ENCODE results near the gene SLC5A9. TPM values are rescaled to one million over a fixed set of nuclear protein-coding genes. Genes with fewer than 3 reads are reported as not detected.

The SLC5A9 gene
- polyA plus RNA-seq, 2 of the 4 experiments (the other 2 are of a cell fraction) = 0.03 to 0.21 TPM

DNA sequence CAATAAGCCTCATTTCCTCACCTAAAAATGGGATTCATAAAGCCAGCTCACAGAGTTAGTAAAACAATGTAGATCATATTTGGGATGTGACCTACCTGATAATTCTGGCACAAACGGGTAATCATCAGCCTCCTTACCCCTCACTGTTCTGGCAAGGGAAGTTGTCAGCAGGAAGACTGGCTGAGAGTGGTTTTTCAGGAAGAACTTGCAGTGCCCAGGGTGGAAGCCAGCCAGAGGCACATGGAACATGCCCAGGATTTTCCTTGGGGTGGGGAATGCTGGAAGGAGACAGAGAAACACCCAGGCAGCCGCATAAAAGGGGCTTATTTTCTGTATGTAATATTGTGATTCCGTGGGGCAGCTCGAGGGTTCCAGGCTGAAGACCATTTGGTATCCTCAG is 7.7 kb upstream of the SLC5A9 start:
- TF ChIP-seq EHMT2 (IDR thresholded peaks at IDR 0.05; ENCODE audit: low read depth) (no peak), KDM1A (IDR thresholded peaks at IDR 0.05; ENCODE audit: low read depth) (no peak), JUNB (IDR thresholded peaks at IDR 0.05) (no peak), POLR2AphosphoS2 (conservative IDR thresholded peaks at IDR 0.05; ENCODE audit: low read length) (no peak), HEYL (CRISPR knock-in tag; IDR thresholded peaks at IDR 0.05) (no peak), CEBPB (IDR thresholded peaks at IDR 0.05) (no peak), KDM5A (IDR thresholded peaks at IDR 0.05) (no peak), SMC3 (IDR thresholded peaks at IDR 0.05) (no peak), MAFK (IDR thresholded peaks at IDR 0.05; ENCODE audit: partially characterized antibody) (no peak), USF2 (IDR thresholded peaks at IDR 0.05) (no peak), FOXS1 (CRISPR knock-in tag; IDR thresholded peaks at IDR 0.05) (no peak), PHF8 (IDR thresholded peaks at IDR 0.05; ENCODE audit: borderline replicate concordance, low read depth) (no peak), TFCP2L1 (CRISPR knock-in tag; IDR thresholded peaks at IDR 0.05) (no peak), FOSL2 (IDR thresholded peaks at IDR 0.05) (no peak), FOSL2 (CRISPR knock-in tag; IDR thresholded peaks at IDR 0.05) (no peak), ZSCAN20 (CRISPR knock-in tag; IDR thresholded peaks at IDR 0.05) (no peak), BHLHE40 (IDR thresholded peaks at IDR 0.05; ENCODE audit: low read depth, low read length) (no peak)
- WGBS (ENCODE audit: missing lambda C conversion rate) = 38% methylated on average over 4 of the region's 4 CpGs
- Histone ChIP-seq H3K4me3 (no peak overlapping the region), H3K9me3 (no peaks in the 10 kb centered on the region), H3K27ac (no peak overlapping the region), H3K4me1 (no peaks in the 10 kb centered on the region), H3K4me2 (no peak overlapping the region)
- POLR2A ChIA-PET = no interaction called here
- CTCF ChIA-PET = interaction anchor here (1.1 kb wide), 1 partner anchor 12 kb away, joined by 5 read pairs; no protein-coding TSS in a partner anchor
- ATAC-seq (no peak), DNase-seq (ENCODE audit: low read depth in 1 of 2, low spot score in 1 of 2) (no peak), FAIRE-seq (no peak)

- Histone ChIP-seq H3K4me2 (no peak overlapping the region), H3K4me3 (no peak overlapping the region), H3K4me1 (no peaks in the 10 kb centered on the region), H3K9me3 (no peaks in the 10 kb centered on the region), H3K27ac (no peak overlapping the region)
- WGBS (ENCODE audit: missing lambda C conversion rate) = 20% methylated on average over 1 of the region's 1 CpG
- no peak for DNase-seq (ENCODE audit: low read depth in 1 of 2, low spot score in 1 of 2)
- CTCF ChIA-PET = interaction anchor here (0.6 to 1.1 kb wide), 2 partner anchors 12 to 31 kb away, joined by 3 to 5 read pairs; no protein-coding TSS in a partner anchor
- POLR2A ChIA-PET = no interaction called here
- no peak for ATAC-seq
- no peak for TF ChIP-seq HMGXB4 (CRISPR knock-in tag; IDR thresholded peaks at IDR 0.05; ENCODE audit: borderline replicate concordance)
- TF ChIP-seq RAD21 (conservative IDR thresholded peaks at IDR 0.05 in 1 of 2, IDR thresholded peaks at IDR 0.05 in 1 of 2) = no peak
- no peak for TF ChIP-seq CHD2 (IDR thresholded peaks at IDR 0.05; ENCODE audit: low read length, partially characterized antibody)
- TF ChIP-seq RCOR1 (IDR thresholded peaks at IDR 0.05; ENCODE audit: low read depth, low read length) = no peak
- no peak for TF ChIP-seq FOXS1 (CRISPR knock-in tag; IDR thresholded peaks at IDR 0.05)
- TF ChIP-seq SREBF2 (IDR thresholded peaks at IDR 0.05) = no peak
- TF ChIP-seq ELK1 (IDR thresholded peaks at IDR 0.05; ENCODE audit: low read depth, low read length) = no peak
- TF ChIP-seq CEBPB (IDR thresholded peaks at IDR 0.05) = no peak
- TF ChIP-seq HEYL (CRISPR knock-in tag; IDR thresholded peaks at IDR 0.05) = no peak
- TF ChIP-seq CHD4 (IDR thresholded peaks at IDR 0.05; ENCODE audit: borderline replicate concordance) = no peak
- no peak for TF ChIP-seq KDM5A (IDR thresholded peaks at IDR 0.05)
- TF ChIP-seq RNF2 (IDR thresholded peaks at IDR 0.05; ENCODE audit: borderline replicate concordance, low read depth) = no peak
- TF ChIP-seq MAZ (IDR thresholded peaks at IDR 0.05; ENCODE audit: borderline replicate concordance, low read depth, low read length) = no peak
- TF ChIP-seq POLR2A (IDR thresholded peaks at IDR 0.05; ENCODE audit: low read length) = no peak
- no peak for FAIRE-seq
These were observed 7.3 kb upstream of the SLC5A9 start for GRCh38 chr1:48215222-48215621.

All from A549 (cell line).